Measurements from ENCODE around the gene TRPM3.

TRPM3 gene

DNA sequence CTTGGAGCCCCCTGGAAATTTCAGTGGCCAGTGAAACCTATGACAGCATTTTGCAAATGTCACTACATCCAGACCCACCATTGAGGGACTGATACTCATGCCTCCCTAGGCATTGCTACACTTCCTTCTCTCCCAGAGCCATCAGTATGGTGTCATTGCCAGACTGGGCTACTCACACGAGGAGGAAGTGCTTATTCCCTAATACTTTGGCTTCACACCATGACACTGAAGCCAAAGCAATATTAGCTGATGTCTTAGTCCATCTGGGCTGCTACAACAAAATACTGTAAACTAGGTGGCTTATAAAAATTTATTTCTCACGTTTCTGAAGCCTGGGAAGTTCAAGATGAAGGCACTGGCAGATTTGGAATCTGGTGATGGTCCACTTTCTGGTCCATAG lies 22.6 kb downstream of the TRPM3 start:
- FAIRE-seq: no peak

DNA sequence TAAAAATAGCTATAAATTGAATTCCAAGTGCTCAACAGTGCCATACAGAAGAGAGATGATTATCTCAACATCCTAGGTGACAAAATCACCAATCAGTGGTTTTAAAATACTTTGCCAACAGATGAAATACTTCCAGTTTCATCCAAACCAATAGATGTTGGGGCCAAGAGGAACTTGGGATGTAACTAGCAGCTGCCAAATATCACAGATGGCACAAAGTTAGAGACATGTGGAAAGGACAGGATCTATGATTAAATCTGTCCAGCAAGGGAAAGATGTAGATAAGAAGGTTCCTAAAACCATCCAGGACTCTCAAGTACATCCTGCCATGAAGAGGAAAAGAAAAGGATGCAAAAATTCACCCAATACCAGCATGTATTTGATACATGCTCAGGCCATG lies 23.8 kb downstream of the TRPM3 start:
- FAIRE-seq (no peak), DNase-seq (ENCODE audit: low spot score) (no peak)

More for the DNA sequence above, 22.6 kb downstream of the TRPM3 start:
- no peak for DNase-seq (ENCODE audit: low spot score)

DNA sequence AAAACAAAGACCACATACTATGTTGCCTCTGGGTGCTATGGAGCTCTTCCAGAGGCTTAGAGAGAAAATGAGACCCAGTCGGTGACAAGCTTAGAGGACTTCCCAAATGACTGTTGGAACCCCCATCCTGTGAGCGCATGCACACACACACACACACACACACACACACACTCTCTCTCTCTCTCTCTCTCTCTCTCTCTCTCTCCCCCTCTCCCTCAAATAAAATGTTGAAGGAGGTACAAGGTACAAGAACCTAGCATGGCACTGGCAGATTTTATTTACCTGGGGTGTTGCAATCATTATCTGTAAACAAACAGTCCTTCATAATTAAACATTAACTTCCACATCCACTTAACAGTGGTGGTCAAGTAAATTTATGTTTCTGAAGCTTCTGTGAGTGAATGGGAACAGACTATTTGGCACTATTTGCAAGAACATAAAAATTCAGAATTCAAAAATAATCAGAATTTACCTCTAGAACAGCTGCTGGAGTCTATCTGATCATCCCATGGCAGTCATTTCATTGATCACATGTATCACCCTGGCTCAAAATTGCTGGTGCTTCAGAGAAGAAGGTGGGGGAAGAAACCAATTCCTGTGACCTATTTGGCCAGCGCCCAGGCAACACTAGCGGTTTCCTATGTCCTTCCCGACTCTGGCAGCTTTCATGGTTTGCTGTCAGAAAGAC lies 24.9 kb downstream of the TRPM3 start:
- DNase-seq (ENCODE audit: low spot score): no peak
- no peak for FAIRE-seq

DNA sequence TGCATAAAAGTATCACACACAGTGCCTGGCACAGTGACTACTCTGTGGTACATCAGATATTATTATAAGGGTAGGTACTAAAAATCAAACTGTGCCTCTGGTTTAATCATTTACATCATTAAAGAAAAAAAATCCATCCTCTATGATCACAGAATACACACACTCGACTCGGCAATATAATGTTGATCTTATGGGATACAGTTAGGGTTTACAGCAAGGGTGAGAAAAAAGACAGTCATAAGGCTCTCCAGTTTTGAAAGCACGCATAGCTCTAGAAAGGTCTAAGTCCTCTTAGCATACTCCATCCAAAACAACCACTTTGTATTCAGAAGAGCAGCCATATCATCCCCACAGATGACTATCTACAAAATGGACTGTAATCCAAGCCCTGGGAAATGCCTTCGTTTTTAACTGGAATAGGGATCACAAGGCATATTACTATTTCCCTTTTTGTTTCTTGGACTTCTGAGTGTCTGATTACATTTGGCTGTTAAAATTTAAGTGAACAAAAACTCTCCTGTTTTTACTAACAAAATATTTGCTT lies 26.6 kb downstream of the TRPM3 start:
- FAIRE-seq (no peak), DNase-seq (ENCODE audit: low spot score) (no peak)

DNA sequence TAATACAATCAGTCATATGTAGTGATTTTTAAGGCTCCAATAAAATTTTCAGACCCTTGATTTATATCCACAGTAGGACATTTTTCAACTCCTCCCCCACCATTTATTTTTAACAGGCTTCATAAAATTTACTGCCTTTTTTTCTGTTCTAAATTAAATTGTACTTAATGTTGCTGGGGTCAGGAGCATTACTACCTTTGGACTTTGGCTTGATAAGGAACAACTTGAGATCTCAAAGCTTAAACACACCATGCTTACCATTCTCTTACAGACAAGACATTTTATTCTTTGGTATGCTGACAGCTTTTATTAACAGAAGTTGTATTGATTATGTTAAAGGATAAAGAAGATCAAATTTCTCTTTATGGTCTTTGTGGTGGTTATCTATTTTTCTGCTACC lies 30.5 kb downstream of the TRPM3 start:
- no peak for FAIRE-seq
- no peak for DNase-seq (ENCODE audit: low spot score)

DNA sequence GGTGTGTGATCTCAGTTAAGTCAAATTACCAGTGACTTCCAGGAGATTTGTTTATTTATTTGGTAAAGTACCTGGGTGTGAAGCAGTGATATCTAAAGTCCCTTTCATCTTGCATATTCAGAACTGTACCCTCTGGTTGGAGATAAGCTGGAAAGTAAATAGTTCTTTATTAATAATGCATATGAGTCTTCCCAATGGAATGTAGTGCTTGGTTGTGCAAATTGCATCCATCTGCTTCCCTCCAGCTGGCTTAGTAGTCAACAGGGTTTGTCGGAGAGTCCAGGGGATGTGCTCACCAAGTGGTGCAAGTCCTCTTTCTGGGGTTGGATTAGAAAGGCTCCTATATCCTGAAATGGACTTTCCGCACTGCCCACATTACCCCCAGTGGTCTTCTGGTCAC lies 42.0 kb downstream of the TRPM3 start:
- DNase-seq (ENCODE audit: low spot score) (no peak), FAIRE-seq (no peak)

DNA sequence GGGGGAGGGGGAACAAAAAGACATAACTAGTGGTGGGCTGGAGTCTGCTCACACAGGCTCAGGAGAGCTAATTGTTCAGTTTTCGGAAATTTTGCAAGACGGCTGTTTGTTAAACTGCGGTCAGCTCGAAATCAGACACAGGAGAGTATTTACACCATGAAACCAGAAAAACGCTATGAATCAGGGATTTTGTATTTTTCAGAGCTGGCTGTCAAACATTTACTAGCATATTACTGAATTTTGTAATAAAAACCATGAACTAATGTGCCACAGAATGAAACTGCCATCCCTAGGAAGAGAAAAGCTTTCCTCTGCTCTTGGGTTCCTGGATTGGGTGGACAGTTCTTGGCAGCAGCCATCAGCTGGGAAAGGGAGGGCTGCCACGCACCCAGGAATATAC lies 45.3 kb downstream of the TRPM3 start:
- FAIRE-seq: no peak
- no peak for DNase-seq (ENCODE audit: low spot score)

DNA sequence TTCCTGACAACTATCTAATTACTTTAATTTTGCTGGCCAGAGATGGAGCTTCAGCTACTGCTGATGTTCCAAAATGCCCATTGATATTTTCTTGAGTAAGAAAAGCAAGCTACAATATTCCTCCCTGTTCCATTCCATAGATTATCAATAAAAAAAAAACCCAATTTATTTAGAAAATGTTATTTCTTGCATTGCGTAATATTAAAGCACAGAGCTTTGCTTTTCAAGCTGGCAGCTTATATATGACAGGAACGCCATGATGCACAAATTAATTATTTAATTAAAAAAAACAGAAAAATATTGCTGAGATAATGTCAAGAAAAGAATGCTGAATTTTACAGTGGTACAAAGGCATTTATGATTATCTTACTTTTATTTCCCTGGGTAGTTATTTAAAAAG lies 47.9 kb downstream of the TRPM3 start:
- FAIRE-seq: no peak

DNA sequence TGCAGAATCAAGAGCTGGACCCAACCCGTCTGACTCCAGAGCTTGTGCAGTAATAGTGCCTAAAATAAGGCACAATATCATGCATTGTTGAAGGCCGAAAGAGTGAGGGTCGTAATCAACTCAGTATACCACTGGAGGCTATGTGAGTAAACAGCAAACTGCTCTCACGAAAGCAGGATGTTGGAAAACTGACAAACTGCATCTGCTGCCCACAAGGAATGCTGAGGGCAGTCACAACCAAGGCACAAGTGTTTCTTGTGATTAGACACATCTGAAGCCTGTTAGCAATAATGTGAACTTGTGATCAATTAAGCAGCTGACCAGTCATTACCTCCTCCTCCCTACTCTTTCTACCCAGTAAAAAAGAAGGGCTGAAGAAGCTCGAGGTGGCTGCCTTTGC lies 48.8 kb downstream of the TRPM3 start:
- DNase-seq (ENCODE audit: low spot score) (no peak), FAIRE-seq (no peak)

More for the DNA sequence above, 47.9 kb downstream of the TRPM3 start:
- no peak for DNase-seq (ENCODE audit: low spot score)

DNA sequence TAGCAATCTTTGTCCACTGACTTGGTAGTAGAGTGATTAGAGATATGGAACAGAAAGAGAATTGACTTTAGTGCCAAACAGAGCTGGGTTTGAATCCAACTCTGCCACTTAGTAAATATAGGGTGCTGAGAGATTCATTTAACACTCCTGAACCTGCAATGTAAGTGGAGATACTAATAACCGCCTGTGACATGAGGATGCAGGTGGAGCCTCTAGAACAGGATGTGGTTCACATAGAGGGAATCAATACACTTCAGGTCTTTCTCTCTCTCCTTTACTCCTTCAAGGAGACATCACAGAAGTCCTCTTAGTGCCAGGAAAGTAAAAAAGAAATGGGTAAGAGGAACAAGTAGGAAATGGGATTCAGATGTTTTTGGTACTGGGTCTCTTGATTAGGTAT lies 49.8 kb downstream of the TRPM3 start:
- FAIRE-seq (no peak), DNase-seq (ENCODE audit: low spot score) (no peak)

DNA sequence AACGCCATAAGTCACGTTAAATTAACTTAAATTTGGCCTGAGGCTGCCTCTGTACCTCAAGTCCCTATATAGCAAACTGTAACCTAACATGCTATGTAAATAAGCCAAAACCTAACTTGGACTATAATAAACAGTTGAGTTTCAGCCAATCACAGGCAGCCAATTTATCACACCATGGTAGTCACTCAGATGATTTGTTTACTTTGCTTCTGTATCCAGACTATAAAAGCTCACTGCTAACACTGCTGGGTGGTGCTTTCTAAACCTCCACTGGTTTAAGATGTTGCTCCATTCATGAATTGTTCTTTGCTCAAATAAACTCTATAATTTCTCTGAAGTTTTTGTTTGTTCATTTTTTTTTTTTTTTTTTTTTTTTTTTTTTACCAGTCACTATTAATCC lies 62.8 kb downstream of the TRPM3 start:
- DNase-seq (ENCODE audit: low spot score): no peak

DNA sequence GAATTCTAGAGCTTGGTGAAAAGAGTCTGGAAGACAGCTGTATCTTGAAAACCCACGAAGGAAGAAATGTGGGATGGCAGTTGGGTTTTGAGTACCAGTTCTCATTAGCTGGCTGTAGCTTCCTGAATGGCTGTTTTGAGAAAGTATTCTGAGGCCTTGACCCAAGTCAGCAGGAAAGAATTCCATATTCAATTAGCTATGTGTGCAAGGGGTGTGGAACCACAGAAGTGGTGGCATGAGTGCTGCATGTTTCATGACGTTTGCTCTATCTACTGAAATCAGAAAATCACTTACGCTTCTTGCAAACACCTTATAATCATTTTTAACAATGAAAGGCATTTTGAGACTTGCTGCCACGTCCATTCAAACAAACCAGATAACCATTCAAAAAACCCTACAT lies 69.1 kb downstream of the TRPM3 start:
- no peak for FAIRE-seq
- no peak for DNase-seq (ENCODE audit: low spot score)

More for the DNA sequence above, 62.8 kb downstream of the TRPM3 start:
- FAIRE-seq: no peak

DNA sequence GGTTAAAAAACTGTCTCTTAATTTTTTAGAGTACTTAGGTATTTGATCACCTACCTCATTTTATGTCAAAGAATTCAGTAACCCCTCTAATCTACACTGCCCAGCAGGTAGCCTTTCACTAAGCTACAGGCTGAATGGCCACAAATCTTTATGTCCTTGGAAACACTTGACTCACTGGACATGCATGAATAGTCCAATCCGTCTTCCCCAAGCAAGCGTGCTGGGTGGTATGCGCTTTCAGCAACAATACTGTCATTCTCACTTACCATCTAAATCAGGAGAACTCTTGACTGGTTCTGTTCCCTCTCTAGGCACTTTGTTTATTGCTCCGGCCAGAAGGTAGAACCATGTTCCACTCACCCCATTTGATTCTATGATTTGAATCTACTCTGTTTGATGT lies 73.1 kb downstream of the TRPM3 start:
- FAIRE-seq: no peak
- DNase-seq (ENCODE audit: low spot score): no peak

DNA sequence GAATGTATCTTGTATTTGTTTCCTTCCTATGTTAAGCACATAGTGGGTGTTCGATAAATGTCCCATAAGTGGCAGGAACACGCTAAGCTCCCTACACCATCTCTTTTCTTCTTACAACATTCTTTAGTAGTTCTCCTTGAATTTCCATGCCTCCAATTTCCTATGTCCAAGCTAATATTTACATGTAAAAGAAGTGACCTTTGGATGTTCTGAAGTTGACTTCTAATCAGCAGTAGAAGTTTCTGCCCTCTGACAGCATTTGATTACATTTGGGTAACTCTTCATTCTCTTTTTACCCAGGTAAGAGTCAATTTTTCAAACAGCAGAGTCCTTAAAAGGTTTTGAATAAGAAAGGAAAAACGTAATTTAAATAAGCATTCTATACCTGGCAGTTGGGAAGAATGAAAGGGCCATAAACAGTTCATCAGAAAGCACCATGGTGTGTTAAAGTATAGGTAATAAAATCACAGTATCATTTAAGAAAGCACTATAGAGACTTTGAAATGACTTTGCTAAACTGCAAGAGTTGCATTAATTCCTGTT lies 78.9 kb downstream of the TRPM3 start:
- DNase-seq (ENCODE audit: low spot score) (no peak), FAIRE-seq (no peak)

DNA sequence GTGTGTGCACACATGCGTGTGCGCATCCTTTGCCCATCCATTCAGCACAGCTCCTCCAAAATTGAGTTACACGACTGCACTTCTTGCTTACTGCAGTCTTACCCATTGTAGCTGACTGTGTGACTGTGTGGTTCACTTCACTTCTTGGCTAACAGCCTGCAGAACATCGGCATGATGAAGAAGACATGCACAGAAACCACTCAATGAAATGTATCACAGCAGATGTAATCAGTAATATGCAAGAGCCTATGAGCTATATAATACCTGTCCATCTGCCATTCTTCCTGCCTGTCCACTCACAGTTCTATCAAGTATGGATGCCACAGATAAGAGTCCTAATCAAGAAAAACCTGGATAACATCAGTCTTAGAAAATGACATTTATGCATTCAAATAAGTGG lies 83.9 kb downstream of the TRPM3 start:
- DNase-seq (ENCODE audit: low spot score) (no peak), FAIRE-seq (no peak)

DNA sequence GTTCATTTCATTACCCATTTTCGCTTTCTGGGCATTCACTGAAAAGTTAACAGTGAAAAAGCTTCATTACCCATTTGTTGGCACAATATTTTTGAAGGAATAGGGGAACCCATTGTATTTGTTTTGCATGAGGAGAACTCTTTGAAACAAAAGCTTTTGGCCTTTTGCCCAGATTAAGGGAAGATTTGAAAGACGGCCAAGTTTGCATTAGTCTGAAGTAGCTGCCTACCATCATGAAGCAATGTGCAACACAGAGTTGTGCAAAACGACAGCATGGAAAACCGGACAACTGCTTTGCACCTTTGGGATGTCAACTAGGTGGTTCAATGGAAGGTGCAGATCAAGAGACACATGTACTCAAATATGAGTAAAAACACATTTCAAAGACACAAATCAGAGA lies 84.9 kb downstream of the TRPM3 start:
- DNase-seq (ENCODE audit: low spot score): no peak
- no peak for FAIRE-seq

DNA sequence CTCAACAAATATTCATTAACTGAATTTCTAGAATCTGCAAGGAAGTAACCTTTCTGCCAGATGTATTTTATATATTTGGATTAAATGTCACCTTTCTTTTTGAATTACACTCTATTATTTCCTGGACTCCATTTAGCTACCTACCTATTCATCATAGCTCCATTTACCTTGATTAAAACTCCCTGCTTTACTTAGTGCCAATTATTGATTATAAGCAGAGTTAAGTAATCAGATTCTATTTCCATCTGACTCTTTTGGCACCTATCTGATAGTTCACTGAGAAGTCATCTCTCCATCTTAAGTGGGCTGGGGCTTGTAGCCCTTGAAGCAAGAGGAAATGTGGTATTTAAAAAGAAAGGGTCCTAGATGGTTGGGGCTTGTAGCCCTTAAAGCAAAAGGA lies 88.6 kb downstream of the TRPM3 start:
- DNase-seq (ENCODE audit: low spot score) (no peak), FAIRE-seq (no peak)

DNA sequence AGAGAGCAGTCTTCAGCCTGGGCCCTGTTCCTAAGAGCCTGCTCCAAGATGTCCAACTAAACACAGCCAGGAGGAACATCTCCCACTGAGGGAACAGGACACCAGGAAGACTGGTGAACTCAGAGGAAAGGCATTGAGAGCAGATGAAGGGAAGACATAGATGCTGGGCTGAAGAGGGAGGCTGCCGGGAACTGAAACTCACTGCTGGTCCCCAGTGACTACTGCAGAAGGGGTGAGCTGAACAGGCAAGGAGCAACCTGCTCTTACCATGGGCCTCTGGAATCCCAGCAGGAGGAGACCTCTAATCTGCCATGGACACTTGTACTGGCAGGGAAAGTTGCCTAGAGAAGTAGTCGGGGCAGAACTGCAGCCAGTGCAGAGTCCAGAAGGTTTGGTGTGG lies 95.7 kb downstream of the TRPM3 start:
- DNase-seq (ENCODE audit: low spot score) (no peak), FAIRE-seq (no peak)

DNA sequence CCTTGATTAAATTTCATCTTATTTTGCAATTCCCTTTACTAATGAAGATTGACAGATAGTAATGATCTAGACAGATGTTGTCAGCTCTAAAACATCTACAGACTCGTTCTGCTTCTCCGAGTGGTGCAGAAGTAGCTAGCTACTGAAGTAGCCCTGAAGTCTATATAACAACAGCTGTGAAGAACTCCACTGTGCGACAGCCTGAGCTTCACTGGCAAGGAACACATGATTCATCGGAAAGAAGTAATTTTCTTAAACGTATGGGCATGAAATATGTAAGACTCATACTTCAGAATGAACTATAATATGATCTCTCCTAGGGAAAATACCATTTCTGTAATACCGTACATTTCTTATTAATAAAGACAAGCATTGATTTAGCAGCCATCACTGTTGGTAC lies 96.2 kb downstream of the TRPM3 start:
- no peak for FAIRE-seq

DNA sequence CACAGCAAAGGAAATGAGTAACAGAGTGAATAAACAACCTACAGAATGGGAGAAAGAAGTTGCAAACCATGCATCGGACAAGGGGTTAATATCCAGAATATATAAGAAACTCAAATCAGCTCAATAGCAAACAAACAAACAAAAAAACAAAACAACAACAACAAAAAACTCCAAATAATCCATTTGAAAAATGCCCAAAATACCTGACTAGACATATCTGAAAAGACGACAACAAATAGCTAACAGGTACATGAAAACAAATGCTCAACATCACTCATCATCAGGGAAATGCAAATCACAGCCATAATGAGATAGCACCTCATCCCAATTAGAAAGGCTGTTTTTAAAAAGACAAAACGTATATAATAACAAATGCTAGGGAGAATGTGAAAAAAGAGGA lies 111.2 kb downstream of the TRPM3 start:
- no peak for FAIRE-seq

More for the DNA sequence above, 96.2 kb downstream of the TRPM3 start:
- no peak for DNase-seq (ENCODE audit: low spot score)

DNA sequence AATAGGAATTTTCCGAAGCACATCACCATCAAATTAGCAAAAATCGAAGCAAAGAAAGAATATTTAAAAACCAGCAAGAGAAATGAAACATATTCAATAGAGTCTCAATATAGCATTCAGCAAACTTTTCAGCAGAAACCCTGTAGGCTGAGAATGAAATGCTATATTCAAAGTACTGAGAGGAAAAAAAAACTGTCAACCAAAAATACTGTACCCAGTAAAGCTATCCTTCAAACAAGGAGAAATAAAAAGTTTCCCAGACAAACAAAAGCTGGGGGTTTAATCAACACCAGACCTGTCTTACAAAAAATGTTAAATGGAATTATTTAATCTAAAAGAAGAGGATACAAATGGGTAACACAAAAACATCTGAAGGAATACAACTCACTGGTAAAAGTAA lies 116.0 kb downstream of the TRPM3 start:
- no peak for DNase-seq (ENCODE audit: low spot score)

More for the DNA sequence above, 111.2 kb downstream of the TRPM3 start:
- DNase-seq (ENCODE audit: low spot score): no peak

DNA sequence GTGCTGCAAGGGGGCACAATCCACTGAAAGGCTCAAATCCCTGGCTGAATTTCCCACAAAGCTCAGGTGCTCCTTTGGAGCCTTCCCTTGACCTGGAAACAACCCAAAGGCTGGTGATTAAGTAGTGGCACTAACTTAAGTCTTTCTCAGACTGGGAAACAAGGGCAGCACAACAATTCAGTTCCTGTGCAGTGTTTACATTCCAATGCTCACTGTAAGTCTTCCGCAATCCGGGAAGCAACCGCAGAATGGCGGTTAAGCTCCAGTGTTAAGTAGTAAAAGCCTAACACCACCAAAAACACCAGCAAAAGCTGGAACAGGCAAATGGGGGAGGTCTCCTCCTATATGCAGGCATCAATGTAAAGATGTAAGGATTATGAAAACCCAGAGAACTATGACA lies 117.2 kb downstream of the TRPM3 start:
- FAIRE-seq (no peak), DNase-seq (ENCODE audit: low spot score) (no peak)

More for the DNA sequence above, 116.0 kb downstream of the TRPM3 start:
- FAIRE-seq: no peak

DNA sequence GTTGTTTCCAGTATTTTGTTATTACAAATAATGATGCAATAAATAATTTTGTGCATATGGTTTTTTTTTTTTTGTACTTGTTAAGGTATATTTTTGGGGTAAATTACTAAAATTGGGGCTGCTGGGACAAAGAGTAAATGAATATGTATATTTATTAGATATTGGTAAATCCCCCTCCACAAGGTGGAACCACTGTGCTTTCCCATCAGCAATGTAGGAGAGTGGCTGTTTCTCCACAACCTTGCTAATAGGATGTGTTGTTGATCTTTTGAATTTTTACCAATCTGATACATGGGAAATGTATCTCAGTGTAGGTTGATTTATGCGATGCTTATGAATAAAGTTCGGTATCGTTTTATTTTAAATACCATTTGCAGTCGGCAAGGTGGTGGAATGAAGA lies 118.1 kb downstream of the TRPM3 start:
- FAIRE-seq (no peak), DNase-seq (ENCODE audit: low spot score) (no peak)

All from RCC 7860 (cell line).